NCI-H748 treated with DMSO at 0.1 percent for 48 hours (cell line): Measurements from ENCODE around the gene CD40.

Source experiments
- DNase-seq: peaks from one replicate; lab custom pipeline; 2025; lab: John Stamatoyannopoulos, UW

Gene CD40

GRCh38 chr20:46174469-46175126, 56.5 kb downstream of the CD40 start:
- DNase-seq: peak; percentile 22

GRCh38 chr20:46175127-46175494, 57.0 kb downstream of the CD40 start:
- no peak for DNase-seq

- no peak for DNase-seq
These were observed 58.7 kb downstream of the CD40 start for GRCh38 chr20:46176739-46177378.

- no peak for DNase-seq
These were observed 59.7 kb downstream of the CD40 start for GRCh38 chr20:46177768-46178167.

GRCh38 chr20:46178891-46179290, 60.8 kb downstream of the CD40 start:
- no peak for DNase-seq
